ENCODE measurements around the gene GTF2F2. TPM values are rescaled to one million over a fixed set of nuclear protein-coding genes. Genes with fewer than 3 reads are reported as not detected.

The GTF2F2 gene
- total RNA-seq, 1 experiment from 2014 or later, result 40.1 TPM

DNA sequence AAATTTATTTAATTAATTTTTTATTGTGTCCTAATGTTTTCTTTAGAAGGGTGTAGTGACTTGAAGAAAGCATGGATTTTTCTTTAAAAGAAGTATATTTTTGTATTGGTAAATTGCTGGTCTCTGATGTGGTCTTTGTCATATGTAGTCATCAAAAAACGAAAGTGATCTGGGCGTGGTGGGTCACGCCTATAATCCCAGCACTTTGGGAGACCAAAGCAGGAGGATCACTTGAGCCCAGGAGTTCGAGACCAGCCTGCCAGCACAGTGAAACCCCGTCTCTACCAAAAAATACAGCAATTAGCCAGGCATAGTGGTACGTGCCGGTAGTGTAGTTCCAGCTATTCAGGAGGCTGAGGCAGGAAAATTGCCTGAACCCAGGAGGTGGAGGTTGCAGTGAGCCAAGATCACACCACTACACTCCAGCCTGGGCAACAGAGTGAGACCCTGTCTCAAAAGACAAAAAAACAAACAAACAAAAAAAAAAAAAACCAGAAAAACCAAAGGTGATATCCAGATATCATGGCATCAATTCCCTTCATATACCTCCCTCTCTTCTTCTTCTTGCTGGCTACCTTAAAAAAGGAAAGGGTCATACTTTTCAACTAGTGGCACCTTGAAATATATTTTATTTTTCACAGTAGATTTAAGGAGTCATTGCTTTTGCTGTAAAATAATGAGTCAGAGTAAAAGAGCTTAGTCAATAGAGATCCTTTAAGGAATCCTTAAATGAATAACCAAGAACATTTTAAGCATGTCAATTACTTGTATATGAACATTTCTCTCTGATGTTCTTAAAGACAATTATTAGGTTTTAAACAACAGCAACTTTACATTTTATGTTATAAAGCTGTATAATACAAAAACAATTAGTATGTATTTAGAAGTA lies 60.6 kb downstream of the GTF2F2 start:
- POLR2A ChIA-PET, result no interaction called here

GRCh38 chr13:45184693-45185092 lies 64.4 kb downstream of the GTF2F2 start:
- Histone ChIP-seq H2AFZ (ENCODE audit: low read depth, low read length, poor library complexity, severe bottlenecking) (no peak overlapping the region), H3K36me3 (ENCODE audit: control insufficient read depth in 1 of 2, insufficient read depth in 2 of 2, low read length in 2 of 2) (no peaks in the 10 kb centered on the region), H3K9me2 (ENCODE audit: insufficient read depth) (no peaks in the 10 kb centered on the region), H3K4me2 (ENCODE audit: low read length) (no peak overlapping the region), H3K9me3 (ENCODE audit: control insufficient read depth in 1 of 2, insufficient read depth in 1 of 2, low read depth in 1 of 2, low read length in 2 of 2) (no peaks in the 10 kb centered on the region), H3K4me1 (ENCODE audit: control insufficient read depth in 1 of 2, insufficient read depth in 2 of 2, low read length in 2 of 2) (peaks cover 18 to 38% of the 10 kb centered on the region in 2 experiments), H3K79me2 (ENCODE audit: insufficient read depth, low read length) (peaks cover 64% of the 10 kb centered on the region), H3K27ac (ENCODE audit: low read depth, low read length) (no peak overlapping the region), H3K9ac (ENCODE audit: low read length) (no peak overlapping the region), H3K4me3 (replicated peaks in 1 of 2; ENCODE audit: low read depth in 1 of 2, low read length in 2 of 2) (no peak overlapping the region), H4K20me1 (ENCODE audit: insufficient read depth) (no peaks in the 10 kb centered on the region), H3K27me3 (ENCODE audit: insufficient read depth, low read length) (no peaks in the 10 kb centered on the region)
- TF ChIP-seq EZH2 (IDR thresholded peaks at IDR 0.05), result no peak
- TF ChIP-seq SP1 (IDR thresholded peaks at IDR 0.05; ENCODE audit: low read depth), result no peak
- TF ChIP-seq EGR1 (IDR thresholded peaks at IDR 0.05; ENCODE audit: low read depth), result no peak
- TF ChIP-seq RAD21 (IDR thresholded peaks at IDR 0.05; ENCODE audit: low read depth), result no peak
- TF ChIP-seq YY1 (IDR thresholded peaks at IDR 0.05; ENCODE audit: extremely low read depth, insufficient replicate concordance, low read depth, low read length), result no peak
- no peak for TF ChIP-seq ZNF274 (IDR thresholded peaks at IDR 0.05; ENCODE audit: low read depth, low read length)
- POLR2A ChIA-PET, result no interaction called here
- ATAC-seq (no peak), DNase-seq (ENCODE audit: low read depth, low spot score) (no peak)
- intact Hi-C loops (cut with micrococcal nuclease), result no loop called here
- RAD21 ChIA-PET (ENCODE audit: low non-redundant PET in 1 of 2, low total read pairs in 2 of 2, uncharacterized antibody in 2 of 2, unreplicated experiment in 2 of 2), result no interaction called here
- no TSS peak for BruUV-seq (replicated peaks)
- CTCF ChIA-PET, result no interaction called here

More for the DNA sequence above, 60.6 kb downstream of the GTF2F2 start:
- ChIA-PET RAD21 (ENCODE audit: low non-redundant PET in 1 of 2, low total read pairs in 2 of 2, uncharacterized antibody in 2 of 2, unreplicated experiment in 2 of 2) (interaction anchor here in 1 of 2 experiments (0.8 kb wide), 1 partner anchor 100 kb away, joined by 3 read pairs; no protein-coding TSS in a partner anchor), CTCF (interaction anchor here (0.8 kb wide), 1 partner anchor 14 kb away, joined by 3 read pairs; no protein-coding TSS in a partner anchor)
- peak overlapping the region; percentile 48 for H3K4me2 ChIP-seq (ENCODE audit: low read length)
- intact Hi-C loops (cut with micrococcal nuclease), result no loop called here
- BruUV-seq (replicated peaks), result no TSS peak
- no peak for DNase-seq (ENCODE audit: low read depth, low spot score)
- H3K4me3 ChIP-seq (replicated peaks in 1 of 2; ENCODE audit: low read depth in 1 of 2, low read length in 2 of 2), result no peak overlapping the region
- H3K79me2 ChIP-seq (ENCODE audit: insufficient read depth, low read length), result peaks cover 71% of the 10 kb centered on the region
- no peak overlapping the region for H3K27ac ChIP-seq (ENCODE audit: low read depth, low read length)
- TF ChIP-seq FOSL1 (IDR thresholded peaks at IDR 0.05; ENCODE audit: low read depth) (no peak; the same call in 1 of the 2 replicates), SP1 (IDR thresholded peaks at IDR 0.05; ENCODE audit: low read depth) (peak; percentile 11; the same call in 1 of the 2 replicates)
- no peaks in the 10 kb centered on the region for H4K20me1 ChIP-seq (ENCODE audit: insufficient read depth)
- no peaks in the 10 kb centered on the region for H3K9me2 ChIP-seq (ENCODE audit: insufficient read depth)
- H3K4me1 ChIP-seq (ENCODE audit: control insufficient read depth in 1 of 2, insufficient read depth in 2 of 2, low read length in 2 of 2), result peaks cover 35 to 49% of the 10 kb centered on the region in 2 experiments
- ATAC-seq, result peak; percentile 82
- H3K9me3 ChIP-seq (ENCODE audit: control insufficient read depth in 1 of 2, insufficient read depth in 1 of 2, low read depth in 1 of 2, low read length in 2 of 2), result no peaks in the 10 kb centered on the region
- H3K36me3 ChIP-seq (ENCODE audit: control insufficient read depth in 1 of 2, insufficient read depth in 2 of 2, low read length in 2 of 2), result no peaks in the 10 kb centered on the region
- no peak overlapping the region for H3K9ac ChIP-seq (ENCODE audit: low read length)
- no peak overlapping the region for H2AFZ ChIP-seq (ENCODE audit: low read depth, low read length, poor library complexity, severe bottlenecking)
- no peaks in the 10 kb centered on the region for H3K27me3 ChIP-seq (ENCODE audit: insufficient read depth, low read length)

All from HCT116 (cell line).